Retinal pigment epithelial cell (primary cell): Measurements from ENCODE around the gene FKBP14.

Source experiments
- DNase-seq: peaks from one replicate; pipeline ENCODE4 v3.0.0-alpha.2; 2010; ENCODE audit warnings: low read depth
- H3K4me3 ChIP-seq: 2 replicates; pipeline ENCODE4 v1.5.1; 2011; ENCODE audit warnings: mild to moderate bottlenecking, low read length, control low read depth, moderate library complexity
- TF ChIP-seq, protein P1 (sequence below): conservative IDR thresholded peaks from 2 replicates; pipeline ENCODE4 v1.5.1; 2011; ENCODE audit warnings: low read depth, low read length, control low read depth, inconsistent platforms

Gene FKBP14

DNA sequence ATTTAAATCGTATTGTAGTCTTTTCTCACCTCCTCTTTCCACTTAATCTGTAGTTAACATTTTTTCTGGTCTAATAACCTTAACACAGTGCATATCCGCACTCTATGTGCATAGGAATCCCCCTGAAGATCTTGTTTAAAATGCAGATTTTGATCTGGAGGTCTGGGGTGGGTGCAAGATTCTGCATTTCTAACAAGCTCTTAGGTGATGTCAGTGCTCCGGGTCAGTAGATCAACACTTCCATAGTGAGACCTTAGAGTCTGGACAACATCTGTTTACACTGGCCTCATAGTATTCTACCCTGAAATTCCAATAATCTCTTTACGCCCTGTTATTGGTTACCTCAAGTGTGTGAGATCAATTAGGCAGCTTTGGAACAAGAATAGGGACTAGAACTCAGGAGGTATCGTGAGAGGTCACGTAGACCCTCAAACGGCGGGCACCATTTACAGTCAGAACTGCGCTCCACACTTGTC is 1.3 kb upstream of the FKBP14 start:
- TF ChIP-seq, protein P1, sequence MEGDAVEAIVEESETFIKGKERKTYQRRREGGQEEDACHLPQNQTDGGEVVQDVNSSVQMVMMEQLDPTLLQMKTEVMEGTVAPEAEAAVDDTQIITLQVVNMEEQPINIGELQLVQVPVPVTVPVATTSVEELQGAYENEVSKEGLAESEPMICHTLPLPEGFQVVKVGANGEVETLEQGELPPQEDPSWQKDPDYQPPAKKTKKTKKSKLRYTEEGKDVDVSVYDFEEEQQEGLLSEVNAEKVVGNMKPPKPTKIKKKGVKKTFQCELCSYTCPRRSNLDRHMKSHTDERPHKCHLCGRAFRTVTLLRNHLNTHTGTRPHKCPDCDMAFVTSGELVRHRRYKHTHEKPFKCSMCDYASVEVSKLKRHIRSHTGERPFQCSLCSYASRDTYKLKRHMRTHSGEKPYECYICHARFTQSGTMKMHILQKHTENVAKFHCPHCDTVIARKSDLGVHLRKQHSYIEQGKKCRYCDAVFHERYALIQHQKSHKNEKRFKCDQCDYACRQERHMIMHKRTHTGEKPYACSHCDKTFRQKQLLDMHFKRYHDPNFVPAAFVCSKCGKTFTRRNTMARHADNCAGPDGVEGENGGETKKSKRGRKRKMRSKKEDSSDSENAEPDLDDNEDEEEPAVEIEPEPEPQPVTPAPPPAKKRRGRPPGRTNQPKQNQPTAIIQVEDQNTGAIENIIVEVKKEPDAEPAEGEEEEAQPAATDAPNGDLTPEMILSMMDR: no peak
- H3K4me3 ChIP-seq: peak overlapping the region; percentile 77
- no peak for DNase-seq

DNA sequence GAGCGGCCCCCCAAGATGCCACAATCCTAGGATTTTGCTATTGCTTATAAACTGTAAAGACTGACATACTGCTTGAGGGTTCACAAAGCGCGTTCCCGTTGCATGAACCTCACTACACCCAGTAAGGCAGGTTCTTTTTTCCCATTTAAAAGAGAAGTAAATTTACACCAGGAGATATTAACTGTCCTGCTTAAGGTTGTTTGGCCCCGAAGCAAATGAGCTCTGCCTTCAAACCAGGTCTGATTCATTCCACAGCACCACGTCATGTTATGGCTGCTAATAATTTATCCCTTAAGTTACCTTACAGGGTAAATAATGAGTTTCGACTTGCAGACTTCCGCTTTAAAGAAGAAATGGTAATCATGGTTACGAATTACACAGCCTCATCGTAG is 559 bp upstream of the FKBP14 start:
- TF ChIP-seq, protein P1: no peak
- DNase-seq: peak; percentile 17
- H3K4me3 ChIP-seq: peak overlapping the region; percentile 77

DNA sequence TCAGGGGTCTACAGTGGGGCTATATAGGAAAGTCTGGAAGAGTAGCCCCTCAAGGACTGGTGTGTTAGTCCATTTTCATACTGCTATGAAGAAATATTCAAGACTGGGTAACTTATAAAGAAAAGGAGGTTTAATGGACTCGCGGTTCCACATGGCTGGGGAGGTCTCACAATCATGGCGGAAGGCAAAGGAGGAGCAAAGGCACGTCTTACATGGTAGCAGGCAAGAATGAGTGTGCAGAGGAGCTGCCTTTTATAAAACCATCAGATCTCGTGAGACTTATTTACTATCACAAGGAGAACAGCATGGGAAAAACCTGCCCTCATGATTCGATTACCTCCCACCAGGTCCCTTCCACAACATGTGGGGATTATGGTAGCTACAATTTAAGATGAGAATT is 3.0 kb downstream of the FKBP14 start:
- H3K4me3 ChIP-seq: no peak overlapping the region
- DNase-seq: no peak
- TF ChIP-seq, protein P1: no peak

DNA sequence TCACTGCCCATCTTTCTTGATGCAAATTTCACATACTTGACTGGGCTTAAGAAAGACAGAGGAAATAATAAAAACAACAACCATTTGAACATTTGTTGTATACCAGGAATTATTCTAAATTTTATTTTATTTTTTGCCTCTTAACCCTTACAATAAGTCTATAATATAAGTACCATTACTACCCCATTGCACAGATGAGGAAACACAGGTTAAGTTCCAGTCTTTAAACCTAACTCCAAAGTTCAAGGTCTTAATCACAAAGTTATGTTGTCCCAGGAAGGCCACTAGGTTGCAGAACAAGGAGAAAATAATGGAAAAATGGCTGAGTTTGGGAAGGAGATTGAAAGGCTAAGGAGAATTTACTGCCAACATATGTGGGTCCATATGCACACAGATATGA is 3.5 kb downstream of the FKBP14 start:
- DNase-seq: no peak
- no peak overlapping the region for H3K4me3 ChIP-seq
- TF ChIP-seq, protein P1: no peak

DNA sequence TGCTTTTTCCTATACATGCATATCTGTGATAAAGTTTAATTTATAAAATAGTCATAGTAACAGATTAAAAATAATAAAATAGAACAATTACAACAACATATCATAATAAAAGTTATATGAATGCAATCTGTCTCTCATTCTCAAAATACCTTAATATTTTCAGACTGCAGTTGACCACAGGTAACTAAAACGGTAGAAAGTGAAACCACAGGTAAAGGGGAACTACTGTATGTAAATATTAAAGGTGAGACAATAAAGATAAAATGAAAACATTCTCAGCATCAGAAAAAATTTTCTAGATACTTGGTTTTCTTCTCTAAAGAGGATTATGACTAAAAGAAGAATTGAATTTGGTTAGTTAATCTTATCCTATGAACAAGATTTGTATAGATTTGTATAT is 6.0 kb downstream of the FKBP14 start:
- TF ChIP-seq, protein P1: no peak
- H3K4me3 ChIP-seq: no peak overlapping the region
- no peak for DNase-seq

DNA sequence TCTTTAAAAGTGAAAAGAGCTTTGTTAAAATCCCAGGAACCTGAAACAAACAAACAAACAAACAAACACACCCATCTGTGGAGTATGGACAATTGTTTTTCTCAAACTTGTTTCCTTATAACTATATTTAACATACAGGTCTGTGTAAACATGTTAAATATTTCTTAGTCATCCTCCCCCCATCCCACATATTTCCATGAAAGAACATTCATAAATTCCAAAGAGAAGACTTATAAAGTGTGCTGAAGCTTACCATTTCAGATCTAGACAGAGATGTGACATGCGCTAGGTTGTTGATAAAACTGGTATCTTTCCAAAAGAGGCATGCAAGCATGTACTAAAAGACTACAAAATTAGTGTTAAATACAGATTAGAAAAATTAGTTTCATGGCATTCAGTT is 6.5 kb downstream of the FKBP14 start:
- TF ChIP-seq, protein P1: no peak
- no peak for DNase-seq
- no peak overlapping the region for H3K4me3 ChIP-seq

DNA sequence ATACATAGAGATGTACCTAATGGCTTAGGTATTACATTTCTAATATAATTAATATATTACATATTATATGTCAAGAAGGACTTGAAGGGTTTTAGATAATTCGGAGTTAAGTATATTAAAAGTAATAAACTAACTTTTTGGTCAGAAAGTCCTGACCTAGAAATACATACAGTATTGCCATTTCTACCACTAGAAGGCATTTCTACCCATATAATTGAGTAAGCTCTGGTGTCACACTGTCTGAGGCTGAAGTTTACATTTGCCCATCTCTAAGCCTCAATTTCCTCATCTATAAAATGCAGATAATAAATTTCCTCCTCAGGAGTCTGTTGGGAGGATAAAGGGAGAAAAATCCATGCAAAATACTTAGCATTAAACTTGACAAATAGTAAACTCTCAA is 7.1 kb downstream of the FKBP14 start:
- H3K4me3 ChIP-seq: no peak overlapping the region
- TF ChIP-seq, protein P1: no peak
- DNase-seq: no peak
